HEK293 (cell line): ENCODE results near the gene PRICKLE1.

ENCODE experiments used
- CTCF ChIA-PET: fragments of 350-600 bp; formaldehyde crosslinking; extraction: SDS; loops from one replicate; lab custom pipeline; 2021; ENCODE audit warnings: antibody characterized with exemption; lab: Yijun Ruan, JAX
- POLR2A ChIA-PET: fragments of 300-600 bp; formaldehyde crosslinking; extraction: SDS; loops from one replicate; lab custom pipeline; 2020; ENCODE audit warnings: antibody characterized with exemption, inconsistent platforms; lab: Yijun Ruan, JAX
- H3K27ac ChIP-seq: fragments of 200-500 bp; sonication (Bioruptor generic); 2 replicates; pipeline ENCODE4 v1.5.1; 2014; ENCODE audit warnings: low read depth, low read length, control low read depth, inconsistent platforms; ENCODE audit errors: extremely low read depth
- H3K36me3 ChIP-seq, 2 experiments: fragments of 200-500 bp in 1 of 2; sonication (Bioruptor generic) in 1 of 2; 1 replicate in 1 of 2; 2 replicates in 1 of 2; pipeline ENCODE4 v1.5.1; 2014 to 2017; ENCODE audit warnings: inconsistent platforms in 2 of 2, low read length in 2 of 2; ENCODE audit not compliant: control insufficient read depth in 2 of 2, insufficient read depth in 1 of 2
- H3K4me1 ChIP-seq: fragments of 200-500 bp; sonication (Bioruptor generic); 2 replicates; pipeline ENCODE4 v1.5.1; 2014; ENCODE audit warnings: mild to moderate bottlenecking, low read length, inconsistent platforms; ENCODE audit not compliant: control insufficient read depth, insufficient read depth
- H3K4me3 ChIP-seq: 2 replicates; pipeline ENCODE4 v1.5.1; 2011; ENCODE audit warnings: low read depth, mild to moderate bottlenecking, control low read depth, low read length, moderate library complexity
- H3K9me3 ChIP-seq: fragments of 200-500 bp; sonication (Bioruptor generic); 2 replicates; pipeline ENCODE4 v1.5.1; 2014; ENCODE audit warnings: low read depth, low read length, inconsistent platforms; ENCODE audit not compliant: control insufficient read depth, insufficient read depth
- BCL11A ChIP-seq: fragments of 450-650 bp; formaldehyde crosslinking; IDR thresholded peaks from 2 replicates; pipeline ENCODE4 v1.5.1; 2016; ENCODE audit warnings: low read depth, missing biosample characterization, missing genetic modification characterization
- BCL6B ChIP-seq: fragments of 450-650 bp; formaldehyde crosslinking; IDR thresholded peaks from 2 replicates; pipeline ENCODE4 v1.5.1; 2017; ENCODE audit warnings: missing biosample characterization, missing genetic modification characterization
- GLIS1 ChIP-seq: fragments of 450-650 bp; formaldehyde crosslinking; IDR thresholded peaks from 2 replicates; pipeline ENCODE4 v1.5.1; 2016; ENCODE audit warnings: missing biosample characterization, missing genetic modification characterization
- MYNN ChIP-seq: fragments of 450-650 bp; formaldehyde crosslinking; IDR thresholded peaks from 2 replicates; pipeline ENCODE4 v1.5.1; 2016; ENCODE audit warnings: missing biosample characterization, missing genetic modification characterization, borderline replicate concordance
- PATZ1 ChIP-seq: fragments of 450-650 bp; formaldehyde crosslinking; IDR thresholded peaks from 2 replicates; pipeline ENCODE4 v1.5.1; 2016; ENCODE audit warnings: missing biosample characterization, missing genetic modification characterization
- RBAK ChIP-seq: fragments of 450-650 bp; formaldehyde crosslinking; IDR thresholded peaks from 2 replicates; pipeline ENCODE4 v1.5.1; 2016; ENCODE audit warnings: missing biosample characterization, missing genetic modification characterization
- REPIN1 ChIP-seq: fragments of 450-650 bp; formaldehyde crosslinking; IDR thresholded peaks from 2 replicates; pipeline ENCODE4 v1.5.1; 2017; ENCODE audit warnings: missing biosample characterization, missing genetic modification characterization, low read depth
- SP3 ChIP-seq: fragments of 450-650 bp; formaldehyde crosslinking; IDR thresholded peaks from 2 replicates; pipeline ENCODE4 v1.5.1; 2016; ENCODE audit warnings: missing biosample characterization, missing genetic modification characterization
- TCF7L2 ChIP-seq: IDR thresholded peaks from 2 replicates; pipeline ENCODE4 v1.6.1; 2011; ENCODE audit warnings: low read depth, mild to moderate bottlenecking, inconsistent platforms, low read length, moderate library complexity, borderline replicate concordance
- ZBTB49 ChIP-seq: fragments of 450-650 bp; formaldehyde crosslinking; IDR thresholded peaks from 2 replicates; pipeline ENCODE4 v1.5.1; 2016; ENCODE audit warnings: missing biosample characterization, missing genetic modification characterization, low read depth
- ZEB2 ChIP-seq: fragments of 450-650 bp; formaldehyde crosslinking; IDR thresholded peaks from 2 replicates; pipeline ENCODE4 v1.5.1; 2016; ENCODE audit warnings: missing biosample characterization, missing genetic modification characterization
- ZNF138 ChIP-seq: fragments of 450-650 bp; formaldehyde crosslinking; IDR thresholded peaks from 2 replicates; pipeline ENCODE4 v1.5.1; 2016; ENCODE audit warnings: missing biosample characterization, missing genetic modification characterization, borderline replicate concordance
- ZNF140 ChIP-seq: fragments of 450-650 bp; formaldehyde crosslinking; IDR thresholded peaks from 2 replicates; pipeline ENCODE4 v1.5.1; 2016; ENCODE audit warnings: missing biosample characterization, missing genetic modification characterization
- ZNF16 ChIP-seq: fragments of 450-650 bp; formaldehyde crosslinking; IDR thresholded peaks from 2 replicates; pipeline ENCODE4 v1.5.1; 2016; ENCODE audit warnings: low read depth, missing biosample characterization, missing genetic modification characterization
- ZNF18 ChIP-seq: fragments of 450-650 bp; formaldehyde crosslinking; IDR thresholded peaks from 2 replicates; pipeline ENCODE4 v1.5.1; 2016; ENCODE audit warnings: missing biosample characterization, missing genetic modification characterization
- ZNF23 ChIP-seq: fragments of 450-650 bp; formaldehyde crosslinking; IDR thresholded peaks from 2 replicates; pipeline ENCODE4 v1.5.1; 2016; ENCODE audit warnings: missing biosample characterization, missing genetic modification characterization, borderline replicate concordance
- ZNF248 ChIP-seq: fragments of 450-650 bp; formaldehyde crosslinking; IDR thresholded peaks from 2 replicates; pipeline ENCODE4 v1.5.1; 2017; ENCODE audit warnings: missing biosample characterization, missing genetic modification characterization
- ZNF311 ChIP-seq: fragments of 450-650 bp; formaldehyde crosslinking; IDR thresholded peaks from 2 replicates; pipeline ENCODE4 v1.5.1; 2017; ENCODE audit warnings: missing biosample characterization, missing genetic modification characterization, borderline replicate concordance
- ZNF350 ChIP-seq: fragments of 450-650 bp; formaldehyde crosslinking; IDR thresholded peaks from 2 replicates; pipeline ENCODE4 v1.5.0; 2017; ENCODE audit warnings: missing biosample characterization, mild to moderate bottlenecking, missing genetic modification characterization
- ZNF391 ChIP-seq: fragments of 450-650 bp; formaldehyde crosslinking; IDR thresholded peaks from 2 replicates; pipeline ENCODE4 v1.5.1; 2016; ENCODE audit warnings: low read depth, missing biosample characterization, missing genetic modification characterization, borderline replicate concordance
- ZNF426 ChIP-seq: fragments of 450-650 bp; formaldehyde crosslinking; IDR thresholded peaks from 2 replicates; pipeline ENCODE4 v1.5.1; 2017; ENCODE audit warnings: missing biosample characterization, missing genetic modification characterization, mild to moderate bottlenecking, inconsistent platforms, moderate library complexity
- ZNF561 ChIP-seq: fragments of 450-650 bp; IDR thresholded peaks from 2 replicates; pipeline ENCODE4 v1.5.1; 2018; ENCODE audit warnings: missing biosample characterization, missing genetic modification characterization, borderline replicate concordance
- ZNF670 ChIP-seq: fragments of 450-650 bp; formaldehyde crosslinking; IDR thresholded peaks from 2 replicates; pipeline ENCODE4 v1.5.1; 2016; ENCODE audit warnings: missing biosample characterization, missing genetic modification characterization, low read depth
- ZNF768 ChIP-seq: fragments of 450-650 bp; formaldehyde crosslinking; IDR thresholded peaks from 2 replicates; pipeline ENCODE4 v1.5.1; 2018; ENCODE audit warnings: missing biosample characterization, mild to moderate bottlenecking, missing genetic modification characterization
- ZXDB ChIP-seq: fragments of 450-650 bp; formaldehyde crosslinking; IDR thresholded peaks from 2 replicates; pipeline ENCODE4 v1.5.1; 2016; ENCODE audit warnings: missing biosample characterization, missing genetic modification characterization

PRICKLE1 gene

GRCh38 chr12:42617622-42618021 is 28.1 kb upstream of the PRICKLE1 start (continued):
- TF ChIP-seq ZNF140 (tag by site-specific recombination) (no peak), MYNN (tag by site-specific recombination) (no peak), ZNF23 (tag by site-specific recombination) (no peak), REPIN1 (tag by site-specific recombination) (no peak), BCL11A (no peak), ZNF350 (0 out of 2 replicates have a peak, but pooled peaks have one; percentile 42), BCL6B (tag by site-specific recombination) (no peak), ZNF670 (tag by site-specific recombination) (no peak), ZNF391 (no peak), ZXDB (no peak), GLIS1 (tag by site-specific recombination) (no peak), ZNF311 (tag by site-specific recombination) (no peak), ZNF18 (tag by site-specific recombination) (no peak), TCF7L2 (no peak), ZBTB49 (no peak), ZNF16 (tag by site-specific recombination) (no peak), SP3 (tag by site-specific recombination) (no peak), ZNF768 (tag by site-specific recombination) (no peak), PATZ1 (tag by site-specific recombination) (no peak)
- TF ChIP-seq, all 188 proteins: peak for 11

GRCh38 chr12:42615006-42615405 is 25.5 kb upstream of the PRICKLE1 start:
- no peak overlapping the region for H3K4me3 ChIP-seq
- no peaks in the 10 kb centered on the region for H3K36me3 ChIP-seq
- ChIA-PET POLR2A (no interaction called here), CTCF (interaction anchor here (0.7 kb wide), 1 partner anchor 718 kb away, joined by 5 read pairs; no protein-coding TSS in a partner anchor)
- no peaks in the 10 kb centered on the region for H3K9me3 ChIP-seq
- no peak overlapping the region for H3K27ac ChIP-seq
- H3K4me1 ChIP-seq = no peaks in the 10 kb centered on the region
- no peak for TF ChIP-seq ZNF561 (tag by site-specific recombination)
- TF ChIP-seq PATZ1 (tag by site-specific recombination) = no peak
- no peak for TF ChIP-seq ZNF138 (tag by site-specific recombination)
- no peak for TF ChIP-seq ZNF18 (tag by site-specific recombination)
- no peak for TF ChIP-seq ZNF426 (tag by site-specific recombination)
- TF ChIP-seq GLIS1 (tag by site-specific recombination) = no peak
- TF ChIP-seq ZNF248 (tag by site-specific recombination) = no peak
- TF ChIP-seq RBAK (tag by site-specific recombination) = no peak
- TF ChIP-seq ZEB2 (tag by site-specific recombination) = no peak
